ENCODE data around the gene LMO2.
"Not testable (repeated sequence)": the region's sequence is repeated elsewhere in the genome, so short reads cannot be mapped to it uniquely, and the experiment has no call there.

LMO2 gene

DNA sequence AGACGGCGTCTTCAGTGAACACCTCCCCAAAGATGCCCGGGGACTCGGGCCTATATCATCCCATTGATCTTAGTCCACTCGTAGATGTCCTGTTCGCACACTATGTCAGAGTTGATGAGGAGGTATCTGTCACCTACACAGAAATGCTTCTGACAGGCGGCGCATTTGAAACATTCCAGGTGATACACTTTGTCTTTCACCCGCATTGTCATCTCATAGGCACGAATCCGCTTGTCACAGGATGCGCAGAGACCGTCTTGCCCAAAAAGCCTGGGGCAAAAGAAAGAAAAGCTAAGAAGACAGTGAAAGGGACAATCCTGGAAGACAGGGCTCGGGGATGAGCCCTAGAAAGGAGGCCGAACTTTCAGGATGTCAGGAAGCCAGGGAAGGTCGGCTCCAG, 32.6 kb downstream of the LMO2 start:
- DNase-seq, result no peak

DNA sequence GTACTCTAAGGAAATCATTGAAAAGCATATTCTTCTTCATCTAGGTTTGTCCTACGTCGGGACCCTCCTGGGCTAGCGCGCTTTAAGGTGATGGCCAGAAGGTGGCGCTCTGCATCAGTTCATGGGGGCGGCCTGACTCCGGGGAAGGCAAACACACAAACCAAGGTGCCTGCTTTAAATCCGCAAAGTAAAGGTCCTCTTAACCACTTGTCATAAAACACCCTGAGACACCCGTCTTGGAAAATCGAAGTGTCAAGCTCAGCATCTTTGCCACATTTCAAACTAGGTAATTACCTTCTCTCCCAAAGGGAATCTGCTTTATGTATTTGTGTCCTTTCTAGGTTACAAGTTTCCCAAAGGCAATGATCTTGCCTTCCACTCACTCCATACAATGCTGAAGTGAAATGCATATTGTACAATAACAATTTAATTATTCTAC, 33.9 kb downstream of the LMO2 start:
- peak; percentile 85 for DNase-seq

- DNase-seq, result no peak
These were observed 36.4 kb downstream of the LMO2 start for GRCh38 chr11:33855500-33855899.

DNA sequence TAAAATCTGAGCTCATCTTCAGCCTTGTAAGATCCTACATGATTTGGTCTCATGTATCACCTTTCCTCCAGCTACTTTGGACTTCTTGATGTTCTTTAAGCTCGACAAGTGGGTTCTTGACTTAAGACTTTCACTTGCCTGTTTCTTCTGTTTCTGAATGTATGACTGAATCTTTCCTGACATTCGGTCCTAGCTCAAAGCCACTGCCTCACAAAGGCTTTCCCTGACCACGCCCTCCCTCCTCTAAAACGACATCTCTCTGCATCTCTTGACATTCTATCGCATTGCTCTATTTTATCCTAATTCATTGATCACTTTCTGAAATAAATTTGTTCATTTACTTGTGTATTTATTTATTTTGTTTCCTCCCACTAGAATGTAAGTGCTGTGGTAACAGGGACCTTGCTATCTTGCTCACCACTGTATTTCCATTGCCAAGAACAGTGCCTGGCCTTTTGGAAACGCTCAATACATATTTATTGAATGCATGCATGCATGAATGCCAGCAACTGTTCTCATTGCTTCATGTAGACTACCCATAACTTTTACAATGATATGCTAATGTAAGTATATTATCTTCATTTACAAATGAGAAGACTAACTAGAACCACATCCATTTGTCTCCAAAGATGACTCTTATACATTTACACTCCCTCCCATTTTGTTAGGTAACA, 43.0 kb downstream of the LMO2 start:
- no peak for DNase-seq

DNA sequence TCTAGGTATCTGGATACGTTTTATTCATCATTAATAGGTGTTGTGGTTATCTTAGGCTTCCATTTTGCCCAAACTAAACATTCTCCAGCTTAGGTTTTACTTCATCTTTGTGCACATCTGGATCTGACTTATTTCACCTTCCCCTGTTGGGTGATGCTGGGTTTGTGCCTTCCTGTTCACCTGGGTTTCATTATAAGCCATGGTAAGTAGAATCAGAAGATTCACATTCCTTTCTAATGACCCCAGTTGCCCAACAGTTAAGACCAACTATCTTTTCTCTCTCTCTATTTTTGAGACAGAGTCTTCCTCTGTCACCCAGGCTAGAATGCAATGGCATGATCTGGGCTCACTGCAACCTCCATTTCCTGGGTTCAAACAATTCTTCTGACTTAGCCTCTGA, 44.6 kb downstream of the LMO2 start:
- no peak for DNase-seq

GRCh38 chr11:33844236-33844635, 47.6 kb downstream of the LMO2 start:
- no peak for DNase-seq

DNA sequence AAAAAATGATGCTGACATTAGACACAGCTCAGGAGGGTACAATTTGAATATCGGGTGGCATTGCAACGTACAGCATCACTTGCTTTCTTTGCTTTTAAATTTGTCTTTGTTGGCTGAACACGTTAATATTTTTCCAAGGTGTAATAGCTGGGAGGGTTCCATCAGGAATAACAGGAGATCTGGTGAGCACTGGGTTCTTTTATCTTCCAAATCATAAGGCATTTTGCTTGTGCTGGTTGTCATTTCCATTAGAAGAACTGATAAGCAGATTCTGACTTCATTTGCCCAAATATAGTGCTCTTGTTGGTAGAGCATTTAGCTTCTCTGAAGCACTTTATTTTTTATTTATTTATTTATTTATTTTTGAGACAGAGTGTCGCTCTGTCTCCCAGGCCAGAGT, 48.9 kb downstream of the LMO2 start:
- DNase-seq, result no peak

GRCh38 chr11:33842236-33842915, 49.5 kb downstream of the LMO2 start:
- DNase-seq, result peak; percentile 40

GRCh38 chr11:33838234-33838633, 53.6 kb downstream of the LMO2 start:
- not testable (repeated sequence) for DNase-seq

DNA sequence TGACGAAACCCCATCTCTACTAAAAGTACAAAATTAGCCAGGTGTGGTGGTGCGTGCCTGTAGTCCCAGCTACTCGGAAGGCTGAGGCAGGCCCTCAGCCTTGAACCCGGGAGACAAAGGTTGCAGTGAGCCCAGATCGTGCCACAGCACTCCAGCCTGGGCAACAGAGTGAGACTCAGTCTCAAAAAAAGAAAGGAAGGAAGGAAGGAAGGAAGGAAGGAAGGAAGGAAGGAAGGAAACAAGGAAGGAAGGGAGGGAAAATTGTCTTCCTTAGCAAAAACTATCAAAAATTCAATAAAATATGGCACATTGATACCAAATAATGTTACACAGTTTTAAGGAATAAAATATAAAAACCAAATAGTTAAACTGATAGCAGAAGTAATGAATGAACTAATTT, 54.5 kb downstream of the LMO2 start:
- not testable (repeated sequence) for DNase-seq

DNA sequence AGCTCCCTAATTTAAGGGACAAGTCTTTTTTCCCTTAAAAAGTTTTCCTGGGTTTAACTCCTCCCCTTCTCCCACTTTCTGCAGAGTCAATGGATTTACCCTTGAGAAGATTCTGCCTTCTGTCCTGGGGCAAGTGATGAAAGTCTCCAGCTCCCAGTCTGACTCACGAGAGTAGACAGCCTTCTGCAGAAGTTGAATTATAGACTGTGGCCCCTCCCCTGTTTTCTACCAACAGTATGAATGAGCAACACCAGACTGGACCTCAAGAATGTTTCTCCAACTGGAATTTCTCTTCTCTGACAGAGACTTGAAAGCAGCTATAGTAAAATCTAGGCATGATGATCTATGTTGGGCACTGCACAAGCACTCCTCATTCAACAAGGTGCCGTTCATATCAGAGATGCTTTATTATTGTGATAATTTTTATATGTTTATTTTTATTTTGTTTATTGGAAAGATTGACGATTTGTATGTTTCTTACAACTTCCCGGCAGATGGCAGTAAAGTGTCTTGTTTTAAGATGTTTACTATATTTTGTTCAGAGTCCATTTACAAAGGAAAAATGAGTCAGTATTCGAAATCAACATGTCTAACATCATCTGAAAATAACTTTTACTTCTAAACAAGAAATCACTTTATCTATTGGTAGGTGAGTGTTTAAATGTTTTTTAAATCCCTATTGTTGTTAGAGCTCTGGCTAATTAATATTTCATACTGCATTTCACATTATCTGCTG, 56.6 kb downstream of the LMO2 start:
- peak; percentile 51 for DNase-seq

- DNase-seq, result no peak
These were observed 59.2 kb downstream of the LMO2 start for GRCh38 chr11:33832676-33833075.

- DNase-seq, result no peak
These were observed 60.8 kb downstream of the LMO2 start for GRCh38 chr11:33830903-33831648.

DNA sequence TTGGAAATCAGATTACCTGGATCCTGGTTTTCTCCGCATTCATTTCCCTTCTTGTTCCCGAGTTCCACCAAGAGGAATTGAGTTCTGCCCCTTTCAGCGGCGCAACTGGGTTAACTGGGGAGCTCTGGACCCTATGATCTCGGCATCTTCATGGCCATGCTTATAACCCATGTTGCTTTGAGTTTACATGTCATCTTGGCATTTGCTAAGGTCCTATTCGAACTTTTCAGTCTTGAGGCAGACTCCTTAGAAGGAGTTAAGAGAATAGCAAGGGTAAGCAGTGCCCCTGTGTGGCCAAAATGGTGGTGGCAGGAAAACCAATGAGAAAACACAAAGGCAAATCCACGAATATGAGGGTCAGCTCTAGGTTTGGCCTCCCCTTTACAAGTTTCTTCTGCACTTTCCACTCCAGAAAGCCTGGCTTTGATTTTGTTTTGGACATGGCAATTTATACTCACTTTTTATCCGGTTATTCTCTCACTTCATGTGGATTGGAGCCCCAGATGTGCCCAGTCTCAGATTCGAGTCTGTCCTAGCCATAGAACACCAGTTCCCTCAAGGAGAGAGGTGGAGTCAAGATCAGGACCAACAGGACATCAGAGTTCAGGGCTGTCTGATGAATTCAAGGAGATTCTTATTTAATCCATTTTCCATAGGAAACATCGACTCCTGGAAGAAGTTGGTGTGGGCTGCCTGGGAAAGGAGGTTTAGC, 62.3 kb downstream of the LMO2 start:
- DNase-seq, result peak; percentile 78

DNA sequence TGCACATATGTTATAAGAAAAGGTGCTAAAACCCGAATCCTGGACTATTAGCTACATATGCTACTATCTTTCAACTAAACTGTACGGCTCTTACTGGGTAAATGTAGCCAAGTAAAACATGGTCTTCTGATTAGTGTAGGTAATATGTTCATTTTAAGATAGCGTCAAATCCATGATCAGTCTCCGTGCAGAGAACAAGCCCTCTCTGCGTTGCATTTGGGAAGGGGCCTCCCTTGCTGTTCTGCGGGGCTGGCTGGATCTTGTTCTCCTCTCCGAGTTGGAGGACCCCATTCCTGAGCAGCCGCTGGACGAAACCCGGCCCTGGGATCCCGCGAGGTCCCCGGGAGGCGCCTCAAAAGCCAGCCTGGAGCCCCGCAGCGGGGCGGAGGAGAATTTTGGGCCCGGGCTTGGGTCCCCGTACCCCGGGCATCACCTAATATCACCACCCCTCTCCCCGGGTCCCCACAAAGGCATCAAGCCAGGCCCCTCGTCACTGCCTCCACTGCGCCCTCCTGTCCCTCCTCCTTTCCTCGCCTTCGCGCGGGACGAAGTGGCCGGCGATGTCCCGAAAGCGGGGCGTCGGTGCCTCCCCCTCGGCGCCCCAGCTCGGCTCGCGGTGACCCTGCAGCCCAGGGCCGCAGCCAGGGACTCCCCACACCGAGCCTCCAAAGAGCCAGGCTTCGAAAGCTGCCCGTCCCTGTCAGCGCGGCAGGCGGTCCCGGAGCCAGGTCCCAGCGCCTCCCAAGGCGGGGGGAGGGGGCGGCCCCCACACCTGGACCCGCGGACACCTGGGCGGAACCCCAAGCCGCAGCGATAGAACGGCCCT, 63.1 kb downstream of the LMO2 start:
- peak; percentile 59 for DNase-seq

GRCh38 chr11:33827206-33827605, 64.7 kb downstream of the LMO2 start:
- DNase-seq, result no peak

GRCh38 chr11:33825854-33826560, 65.9 kb downstream of the LMO2 start:
- DNase-seq, result no peak

GRCh38 chr11:33822981-33823380, 68.9 kb downstream of the LMO2 start:
- not testable (repeated sequence) for DNase-seq

- DNase-seq, result no peak
These were observed 72.4 kb downstream of the LMO2 start for GRCh38 chr11:33819278-33820035.
